ENCODE results near the gene VAV2. TPM values are rescaled to one million over a fixed set of nuclear protein-coding genes. Genes with fewer than 3 reads are reported as not detected.

The VAV2 gene
- total and polyA plus RNA-seq, 2 donors, result 5.4 to 9.8 TPM

DNA sequence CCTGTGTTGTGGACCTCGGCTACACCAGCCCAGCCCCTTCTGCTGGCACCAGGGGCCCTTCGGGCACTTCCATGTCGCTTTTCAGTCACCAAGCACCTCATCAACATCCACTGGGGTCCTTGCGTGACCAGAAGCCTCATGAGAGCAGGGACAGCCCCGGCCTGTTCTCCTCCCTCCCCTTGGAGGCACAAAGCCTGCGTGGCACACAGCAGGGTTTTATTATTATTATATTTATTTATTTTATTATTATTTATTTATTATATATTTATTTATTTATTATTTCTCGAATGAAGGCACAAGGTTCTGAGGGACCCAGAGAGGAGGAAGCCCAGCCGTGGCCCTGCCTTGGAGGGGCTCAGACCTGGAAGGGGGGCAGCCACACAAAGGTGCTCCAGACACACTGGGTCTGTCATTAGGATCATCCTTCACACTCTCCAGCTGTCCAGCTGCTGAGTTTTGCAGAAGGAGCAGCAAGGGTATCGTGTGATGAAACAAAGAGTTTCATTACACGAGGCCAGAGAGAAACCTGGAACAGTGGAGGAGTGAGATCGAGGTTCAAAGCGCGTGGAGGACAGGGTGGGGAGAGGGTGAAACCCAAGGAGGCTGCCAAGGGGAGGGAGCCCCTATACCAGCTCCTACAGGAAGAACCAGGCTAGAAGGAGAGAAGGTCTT, 5.2 kb downstream of the VAV2 start:
- no peak overlapping the region for H3K27ac ChIP-seq (ENCODE audit: low read depth in 1 of 2, low read length in 1 of 2)
- no peaks in the 10 kb centered on the region for H3K9me3 ChIP-seq (ENCODE audit: control insufficient read depth in 2 of 2, insufficient read depth in 1 of 2, low read length in 1 of 2)
- no peaks in the 10 kb centered on the region for H3K36me3 ChIP-seq (ENCODE audit: control insufficient read depth in 2 of 2, insufficient read depth in 2 of 2, low read length in 1 of 2)
- no peak overlapping the region for H3K4me3 ChIP-seq (ENCODE audit: low read length in 2 of 2)
- peaks cover 24 to 26% of the 10 kb centered on the region in 2 donors for H3K27me3 ChIP-seq (ENCODE audit: control insufficient read depth in 2 of 2, insufficient read depth in 1 of 2, low read length in 1 of 2)
- no peak for DNase-seq (ENCODE audit: low read depth in 6 of 9, low spot score in 9 of 9)
- 92% methylated on average over 13 of the region's 13 CpGs for WGBS
- H3K4me1 ChIP-seq (ENCODE audit: control insufficient read depth in 2 of 2, insufficient read depth in 2 of 2, low read length in 2 of 2), result peaks cover 6% of the 10 kb centered on the region in 2 donors

- no peak for DNase-seq (ENCODE audit: low read depth in 6 of 9, low spot score in 9 of 9)
- Histone ChIP-seq H3K4me1 (ENCODE audit: control insufficient read depth in 2 of 2, insufficient read depth in 2 of 2, low read length in 2 of 2) (peaks cover 0 to 4% of the 10 kb centered on the region in 2 donors), H3K27me3 (ENCODE audit: control insufficient read depth in 2 of 2, insufficient read depth in 1 of 2, low read length in 1 of 2) (peaks cover 16 to 18% of the 10 kb centered on the region in 2 donors), H3K36me3 (ENCODE audit: control insufficient read depth in 2 of 2, insufficient read depth in 2 of 2, low read length in 1 of 2) (no peaks in the 10 kb centered on the region), H3K4me3 (ENCODE audit: low read length in 2 of 2) (no peak overlapping the region), H3K27ac (ENCODE audit: low read depth in 1 of 2, low read length in 1 of 2) (no peak overlapping the region), H3K9me3 (ENCODE audit: control insufficient read depth in 2 of 2, insufficient read depth in 1 of 2, low read length in 1 of 2) (no peaks in the 10 kb centered on the region)
- WGBS, result 94% methylated on average over 6 of the region's 6 CpGs
These were observed 6.1 kb downstream of the VAV2 start for GRCh38 chr9:133986061-133986460.

- H3K36me3 ChIP-seq (ENCODE audit: control insufficient read depth in 2 of 2, insufficient read depth in 2 of 2, low read length in 1 of 2), result no peaks in the 10 kb centered on the region
- no peaks in the 10 kb centered on the region for H3K9me3 ChIP-seq (ENCODE audit: control insufficient read depth in 2 of 2, insufficient read depth in 1 of 2, low read length in 1 of 2)
- no peak overlapping the region for H3K4me3 ChIP-seq (ENCODE audit: low read length in 2 of 2)
- DNase-seq (ENCODE audit: low read depth in 6 of 9, low spot score in 9 of 9), result no peak
- no peaks in the 10 kb centered on the region for H3K4me1 ChIP-seq (ENCODE audit: control insufficient read depth in 2 of 2, insufficient read depth in 2 of 2, low read length in 2 of 2)
- H3K27me3 ChIP-seq (ENCODE audit: control insufficient read depth in 2 of 2, insufficient read depth in 1 of 2, low read length in 1 of 2), result peaks cover 0 to 10% of the 10 kb centered on the region in 2 donors
- WGBS, result 89% methylated on average over 25 of the region's 25 CpGs
- no peak overlapping the region for H3K27ac ChIP-seq (ENCODE audit: low read depth in 1 of 2, low read length in 1 of 2)
These were observed 9.0 kb downstream of the VAV2 start for GRCh38 chr9:133982971-133983720.

DNA sequence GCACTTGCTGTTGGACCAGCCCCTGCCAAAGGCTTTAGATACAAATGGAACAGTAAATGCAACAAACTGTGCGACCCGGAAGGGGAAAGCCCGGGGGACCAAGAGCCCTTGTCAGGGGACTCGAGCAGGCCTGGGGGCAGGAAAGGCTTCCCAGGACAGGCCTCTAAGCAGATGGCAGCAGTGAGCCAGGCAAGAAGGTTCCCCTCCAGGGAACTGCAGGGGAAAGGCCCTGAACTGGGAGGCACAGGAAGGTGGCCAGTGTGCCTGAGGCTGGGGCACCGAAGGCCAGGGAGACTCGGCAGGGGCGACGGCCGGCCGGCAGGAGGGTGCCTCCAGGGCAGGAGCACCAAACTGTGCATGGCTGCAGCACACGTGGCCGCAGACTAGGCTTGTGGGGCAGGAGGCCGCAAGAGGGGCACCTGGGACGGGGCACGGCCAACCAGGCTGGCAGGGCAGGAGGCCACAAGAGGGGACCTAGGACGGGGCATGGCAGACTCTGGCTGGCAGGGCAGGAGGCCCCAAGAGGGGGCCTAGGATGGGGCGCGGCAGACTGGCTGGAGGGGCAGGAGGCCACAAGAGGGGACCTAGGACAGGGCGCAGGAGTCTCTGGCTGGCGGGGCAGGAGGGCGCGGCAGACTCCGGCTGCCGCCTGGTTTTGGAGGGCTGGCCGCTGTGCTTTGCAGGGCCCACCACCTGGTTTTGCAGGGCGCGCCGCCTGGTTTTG, 10.0 kb downstream of the VAV2 start:
- no peak overlapping the region for H3K4me3 ChIP-seq (ENCODE audit: low read length in 2 of 2)
- no peak for DNase-seq (ENCODE audit: low read depth in 6 of 9, low spot score in 9 of 9)
- no peak overlapping the region for H3K27ac ChIP-seq (ENCODE audit: low read depth in 1 of 2, low read length in 1 of 2)
- H3K36me3 ChIP-seq (ENCODE audit: control insufficient read depth in 2 of 2, insufficient read depth in 2 of 2, low read length in 1 of 2), result no peaks in the 10 kb centered on the region
- WGBS, result 93% methylated on average over 28 of the region's 28 CpGs
- H3K9me3 ChIP-seq (ENCODE audit: control insufficient read depth in 2 of 2, insufficient read depth in 1 of 2, low read length in 1 of 2), result no peaks in the 10 kb centered on the region
- no peaks in the 10 kb centered on the region for H3K4me1 ChIP-seq (ENCODE audit: control insufficient read depth in 2 of 2, insufficient read depth in 2 of 2, low read length in 2 of 2)
- peaks cover 0 to 10% of the 10 kb centered on the region in 2 donors for H3K27me3 ChIP-seq (ENCODE audit: control insufficient read depth in 2 of 2, insufficient read depth in 1 of 2, low read length in 1 of 2)

DNA sequence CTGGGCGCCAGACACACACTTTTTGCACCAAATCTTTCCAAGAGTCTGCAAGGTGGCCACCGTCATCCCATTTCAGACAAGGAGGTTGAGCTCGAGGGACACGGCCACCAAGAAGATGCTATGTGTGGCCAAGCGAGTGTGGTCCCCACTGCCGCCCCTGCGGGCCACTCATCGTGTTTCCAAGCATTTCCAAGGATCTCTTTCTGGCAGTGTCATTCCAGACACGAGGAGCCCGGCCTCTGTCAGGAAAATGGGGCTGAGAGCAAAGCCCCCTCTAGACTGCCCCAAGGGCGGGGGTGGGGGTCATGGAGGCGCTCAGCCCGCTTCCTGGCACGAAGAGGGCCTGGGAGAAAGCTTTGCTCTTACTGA, 10.6 kb downstream of the VAV2 start:
- Histone ChIP-seq H3K4me3 (ENCODE audit: low read length in 2 of 2) (no peak overlapping the region), H3K4me1 (ENCODE audit: control insufficient read depth in 2 of 2, insufficient read depth in 2 of 2, low read length in 2 of 2) (no peaks in the 10 kb centered on the region), H3K27ac (ENCODE audit: low read depth in 1 of 2, low read length in 1 of 2) (no peak overlapping the region), H3K27me3 (ENCODE audit: control insufficient read depth in 2 of 2, insufficient read depth in 1 of 2, low read length in 1 of 2) (peaks cover 0 to 10% of the 10 kb centered on the region in 2 donors), H3K36me3 (ENCODE audit: control insufficient read depth in 2 of 2, insufficient read depth in 2 of 2, low read length in 1 of 2) (no peaks in the 10 kb centered on the region), H3K9me3 (ENCODE audit: control insufficient read depth in 2 of 2, insufficient read depth in 1 of 2, low read length in 1 of 2) (no peaks in the 10 kb centered on the region)
- no peak for DNase-seq (ENCODE audit: low read depth in 6 of 9, low spot score in 9 of 9)
- WGBS, result 94% methylated on average over 14 of the region's 14 CpGs

GRCh38 chr9:133980864-133981588, 11.1 kb downstream of the VAV2 start:
- Histone ChIP-seq H3K27ac (ENCODE audit: low read depth in 1 of 2, low read length in 1 of 2) (no peak overlapping the region), H3K4me3 (ENCODE audit: low read length in 2 of 2) (no peak overlapping the region), H3K9me3 (ENCODE audit: control insufficient read depth in 2 of 2, insufficient read depth in 1 of 2, low read length in 1 of 2) (no peaks in the 10 kb centered on the region), H3K4me1 (ENCODE audit: control insufficient read depth in 2 of 2, insufficient read depth in 2 of 2, low read length in 2 of 2) (no peaks in the 10 kb centered on the region), H3K36me3 (ENCODE audit: control insufficient read depth in 2 of 2, insufficient read depth in 2 of 2, low read length in 1 of 2) (no peaks in the 10 kb centered on the region), H3K27me3 (ENCODE audit: control insufficient read depth in 2 of 2, insufficient read depth in 1 of 2, low read length in 1 of 2) (peaks cover 0 to 10% of the 10 kb centered on the region in 2 donors)
- no peak for DNase-seq (ENCODE audit: low read depth in 6 of 9, low spot score in 9 of 9)
- WGBS, result 94% methylated on average over 25 of the region's 25 CpGs

- no peaks in the 10 kb centered on the region for H3K9me3 ChIP-seq (ENCODE audit: control insufficient read depth in 2 of 2, insufficient read depth in 1 of 2, low read length in 1 of 2)
- DNase-seq (ENCODE audit: low read depth in 6 of 9, low spot score in 9 of 9), result no peak
- peaks cover 0 to 10% of the 10 kb centered on the region in 2 donors for H3K27me3 ChIP-seq (ENCODE audit: control insufficient read depth in 2 of 2, insufficient read depth in 1 of 2, low read length in 1 of 2)
- H3K36me3 ChIP-seq (ENCODE audit: control insufficient read depth in 2 of 2, insufficient read depth in 2 of 2, low read length in 1 of 2), result no peaks in the 10 kb centered on the region
- H3K27ac ChIP-seq (ENCODE audit: low read depth in 1 of 2, low read length in 1 of 2), result no peak overlapping the region
- 94% methylated on average over 22 of the region's 22 CpGs for WGBS
- H3K4me1 ChIP-seq (ENCODE audit: control insufficient read depth in 2 of 2, insufficient read depth in 2 of 2, low read length in 2 of 2), result no peaks in the 10 kb centered on the region
- H3K4me3 ChIP-seq (ENCODE audit: low read length in 2 of 2), result no peak overlapping the region
These were observed 11.9 kb downstream of the VAV2 start for GRCh38 chr9:133979921-133980863.

- H3K4me3 ChIP-seq (ENCODE audit: low read length in 2 of 2), result no peak overlapping the region
These were observed 12.7 kb downstream of the VAV2 start for GRCh38 chr9:133979273-133979920.

More at GRCh38 chr9:133979273-133979920, 12.7 kb downstream of the VAV2 start:
- H3K27me3 ChIP-seq (ENCODE audit: control insufficient read depth in 2 of 2, insufficient read depth in 1 of 2, low read length in 1 of 2), result peaks cover 0 to 10% of the 10 kb centered on the region in 2 donors
- H3K36me3 ChIP-seq (ENCODE audit: control insufficient read depth in 2 of 2, insufficient read depth in 2 of 2, low read length in 1 of 2), result no peaks in the 10 kb centered on the region
- H3K4me1 ChIP-seq (ENCODE audit: control insufficient read depth in 2 of 2, insufficient read depth in 2 of 2, low read length in 2 of 2), result no peaks in the 10 kb centered on the region
- DNase-seq (ENCODE audit: low read depth in 6 of 9, low spot score in 9 of 9), result no peak
- WGBS, result 73% methylated on average over 37 of the region's 37 CpGs
- no peak overlapping the region for H3K27ac ChIP-seq (ENCODE audit: low read depth in 1 of 2, low read length in 1 of 2)
- no peaks in the 10 kb centered on the region for H3K9me3 ChIP-seq (ENCODE audit: control insufficient read depth in 2 of 2, insufficient read depth in 1 of 2, low read length in 1 of 2)
